Smooth muscle cell (in vitro differentiated cells): ENCODE data around the gene SLC41A3. TPM values are rescaled to one million over a fixed set of nuclear protein-coding genes. Genes with fewer than 3 reads are reported as not detected.
"Not testable (repeated sequence)": the region's sequence is repeated elsewhere in the genome, so short reads cannot be mapped to it uniquely, and the experiment has no call there.

Source experiments
- DNase-seq: peaks from one replicate; lab custom pipeline; 2025; ENCODE audit not compliant: unreplicated experiment; lab: John Stamatoyannopoulos, UW
- H2AFZ ChIP-seq: fragments of 200-600 bp; sonication (generic); 2 replicates; pipeline ENCODE4 v1.6.0; 2016; ENCODE audit warnings: antibody characterized with exemption, low read depth, mild to moderate bottlenecking
- H3F3A ChIP-seq: fragments of 200-600 bp; sonication (generic); 2 replicates; pipeline ENCODE4 v1.6.0; 2017; ENCODE audit warnings: antibody characterized with exemption, low read depth
- H3K27ac ChIP-seq: fragments of 200-600 bp; sonication (generic); 2 replicates; pipeline ENCODE4 v1.5.1; 2016; ENCODE audit warnings: low read depth, mild to moderate bottlenecking
- H3K27me3 ChIP-seq: fragments of 200-600 bp; sonication (generic); 2 replicates; pipeline ENCODE4 v1.6.1; 2016; ENCODE audit warnings: low read depth, mild to moderate bottlenecking
- H3K36me3 ChIP-seq: fragments of 200-600 bp; sonication (generic); 2 replicates; pipeline ENCODE4 v1.5.1; 2016; ENCODE audit warnings: low read depth
- H3K4me1 ChIP-seq: fragments of 200-600 bp; sonication (generic); 2 replicates; pipeline ENCODE4 v1.5.1; 2016; ENCODE audit warnings: low read depth
- H3K4me2 ChIP-seq: fragments of 200-600 bp; sonication (generic); 2 replicates; pipeline ENCODE4 v1.6.0; 2016; ENCODE audit warnings: mild to moderate bottlenecking
- H3K4me3 ChIP-seq: fragments of 200-600 bp; sonication (generic); 2 replicates; pipeline ENCODE4 v1.5.1; 2016; ENCODE audit warnings: mild to moderate bottlenecking
- H3K79me2 ChIP-seq: fragments of 200-600 bp; sonication (generic); 2 replicates; pipeline ENCODE4 v1.6.0; 2016; ENCODE audit warnings: low read depth, mild to moderate bottlenecking
- H3K9ac ChIP-seq: fragments of 200-600 bp; sonication (generic); 2 replicates; pipeline ENCODE4 v1.6.0; 2016; ENCODE audit warnings: low read depth
- H3K9me3 ChIP-seq: fragments of 200-600 bp; sonication (generic); replicated peaks from 2 replicates; pipeline ENCODE4 v1.5.1; 2016; ENCODE audit warnings: low read depth
- H4K20me1 ChIP-seq: fragments of 200-600 bp; sonication (generic); 2 replicates; pipeline ENCODE4 v1.6.0; 2016; ENCODE audit warnings: low read depth
- CTCF ChIP-seq: fragments of 200-600 bp; sonication (generic); IDR thresholded peaks from 2 replicates; pipeline ENCODE4 v1.5.1; 2017; ENCODE audit warnings: borderline replicate concordance, mild to moderate bottlenecking, antibody characterized with exemption; ENCODE audit not compliant: insufficient read depth, poor library complexity, severe bottlenecking
- WGBS: methylation state at CpG from one replicate; pipeline ENCODE4 v1.1.7; 2016; ENCODE audit warnings: low lambda C conversion rate; 5-methylcytosine and 5-hydroxymethylcytosine counted together
- polyA plus RNA-seq: library from polyadenylated mRNA; unstranded; fragments of >200 nt; fragmentation: Nextera tagmentation; extraction: Ambion mirVana; gene quantifications from 2 replicates; pipeline ENCODE4 v1.2.1, GENCODE V29; 2016
- total RNA-seq: library from RNA; depleted of rRNA; stranded (reverse); fragments of >200 nt; gene quantifications from 2 replicates; pipeline ENCODE4 v1.2.3, GENCODE V29; 2014

The SLC41A3 gene
- total and polyA plus RNA-seq, 2 experiments from 2014 or later, result 20.7 to 23.9 TPM

DNA sequence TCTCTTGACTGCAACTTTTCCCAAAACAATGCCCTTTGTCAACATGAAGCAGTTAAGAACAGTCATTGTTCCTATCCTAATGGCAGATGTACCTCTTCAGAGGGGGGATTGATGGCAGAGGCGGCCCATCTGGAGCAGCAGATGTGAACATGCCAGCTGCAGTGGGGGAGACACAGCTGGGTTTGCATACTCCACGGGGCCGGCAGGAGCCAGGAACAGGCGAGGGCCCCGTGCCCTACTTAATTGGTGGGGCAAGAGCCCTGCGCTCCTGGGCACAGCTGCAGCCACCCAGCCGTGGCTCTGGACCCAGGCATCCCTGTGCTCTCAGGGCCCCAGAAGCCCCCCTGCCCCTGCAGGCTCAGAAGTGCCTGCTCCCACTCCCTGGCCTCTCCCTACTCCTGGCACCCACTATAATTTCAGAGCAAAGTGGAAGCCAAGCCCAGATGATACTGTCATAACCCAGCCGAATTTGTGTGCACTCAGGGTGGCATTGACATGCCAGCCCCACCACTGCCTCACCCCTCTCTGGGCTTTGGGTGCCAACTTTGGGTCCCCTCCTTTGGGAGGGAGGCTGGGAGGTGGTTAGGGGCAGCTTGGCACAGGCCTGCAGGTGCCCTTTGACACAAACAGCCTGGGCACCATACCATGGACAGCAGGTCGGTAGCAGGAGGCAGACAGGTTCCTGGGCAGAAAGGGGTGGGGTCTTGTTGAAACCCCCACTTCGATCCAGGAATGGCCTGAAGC lies 80.3 kb downstream of the SLC41A3 start:
- Histone ChIP-seq H3K9me3 (no peaks in the 10 kb centered on the region), H3F3A (no peaks in the 10 kb centered on the region), H3K27me3 (no peaks in the 10 kb centered on the region), H4K20me1 (no peaks in the 10 kb centered on the region), H3K4me1 (no peaks in the 10 kb centered on the region), H3K4me3 (no peak overlapping the region), H3K79me2 (no peaks in the 10 kb centered on the region), H3K27ac (no peak overlapping the region), H3K36me3 (no peaks in the 10 kb centered on the region), H2AFZ (no peak overlapping the region), H3K9ac (no peak overlapping the region), H3K4me2 (no peak overlapping the region)
- no peak for DNase-seq
- TF ChIP-seq CTCF, result no peak
- WGBS, result 89% methylated on average over 9 of the region's 10 CpGs

DNA sequence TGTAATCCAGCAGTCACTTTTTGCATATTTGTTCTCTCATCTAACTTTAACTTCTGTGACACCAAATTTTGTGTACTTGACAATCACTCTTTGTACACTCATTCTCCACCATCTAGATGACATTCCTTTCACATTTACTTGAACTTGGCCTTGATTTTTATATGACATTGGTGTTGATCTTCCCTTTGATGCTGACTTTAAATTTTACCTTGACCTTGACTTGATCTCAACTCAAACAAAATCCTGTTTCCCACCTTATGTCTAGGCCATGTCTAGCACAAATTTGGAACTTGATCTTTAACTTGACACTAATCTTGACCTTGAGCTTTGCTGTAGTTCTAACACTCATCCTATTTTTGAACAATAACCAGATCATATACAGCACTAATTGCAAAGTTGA lies 81.7 kb downstream of the SLC41A3 start:
- no peak overlapping the region for H2AFZ ChIP-seq
- no peaks in the 10 kb centered on the region for H3K36me3 ChIP-seq
- no peak overlapping the region for H3K9ac ChIP-seq
- peaks cover 3% of the 10 kb centered on the region for H3K9me3 ChIP-seq
- H4K20me1 ChIP-seq, result no peaks in the 10 kb centered on the region
- no peak for DNase-seq
- H3F3A ChIP-seq, result no peaks in the 10 kb centered on the region
- H3K27ac ChIP-seq, result no peak overlapping the region
- no peak overlapping the region for H3K4me3 ChIP-seq
- H3K4me1 ChIP-seq, result no peaks in the 10 kb centered on the region
- no peaks in the 10 kb centered on the region for H3K79me2 ChIP-seq
- no peaks in the 10 kb centered on the region for H3K27me3 ChIP-seq
- TF ChIP-seq CTCF, result no peak
- no peak overlapping the region for H3K4me2 ChIP-seq

- WGBS, result 92% methylated on average over 4 of the region's 4 CpGs
- not testable (repeated sequence) for H3K27me3 ChIP-seq, H3F3A ChIP-seq, H3K9me3 ChIP-seq, H4K20me1 ChIP-seq, H3K4me1 ChIP-seq, H2AFZ ChIP-seq, H3K4me2 ChIP-seq, H3K36me3 ChIP-seq, DNase-seq, H3K27ac ChIP-seq, H3K4me3 ChIP-seq, H3K9ac ChIP-seq, H3K79me2 ChIP-seq
Measured at GRCh38 chr3:125996751-125997150, 87.2 kb downstream of the SLC41A3 start.

GRCh38 chr3:125990253-125990970 lies 93.5 kb downstream of the SLC41A3 start:
- 3% methylated on average over 49 of the region's 52 CpGs for WGBS
- Histone ChIP-seq H3K27me3 (no peaks in the 10 kb centered on the region), H3F3A (peaks cover 4% of the 10 kb centered on the region), H3K36me3 (no peaks in the 10 kb centered on the region), H3K9ac (peak overlapping the region; percentile 73), H3K9me3 (no peaks in the 10 kb centered on the region), H2AFZ (peak overlapping the region; percentile 95), H4K20me1 (no peaks in the 10 kb centered on the region), H3K4me3 (peak overlapping the region; percentile 74), H3K79me2 (no peaks in the 10 kb centered on the region), H3K27ac (peak overlapping the region; percentile 14), H3K4me1 (peaks cover 8% of the 10 kb centered on the region), H3K4me2 (peak overlapping the region; percentile 96)
- no peak for TF ChIP-seq CTCF
- peak; percentile 51 for DNase-seq

DNA sequence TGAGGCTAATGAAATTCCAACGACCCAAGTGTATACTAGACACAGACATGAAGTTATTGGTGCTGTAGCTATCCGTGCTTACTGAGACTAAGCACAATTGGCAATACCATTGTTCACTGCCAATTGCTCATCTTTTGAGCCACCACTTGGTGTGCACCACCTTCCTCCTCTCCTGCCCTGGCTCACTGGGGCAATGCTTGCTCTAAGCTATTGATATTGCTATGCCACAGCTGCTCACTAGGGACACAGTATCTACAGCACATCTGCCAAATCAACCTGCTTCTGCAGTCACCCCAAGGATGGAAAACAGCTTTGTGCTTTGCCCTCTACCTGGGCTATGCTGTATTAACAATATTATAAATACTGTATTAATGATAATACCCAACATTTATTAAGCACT lies 99.0 kb downstream of the SLC41A3 start:
- not testable (repeated sequence) for H3K4me3 ChIP-seq
- WGBS, result 85% methylated on average over 2 of the region's 2 CpGs

GRCh38 chr3:125977104-125977503 lies 106.8 kb downstream of the SLC41A3 start:
- WGBS, result 80% methylated on average over 4 of the region's 7 CpGs
- not testable (repeated sequence) for DNase-seq, H3K4me2 ChIP-seq, H3K36me3 ChIP-seq, H3F3A ChIP-seq, H3K79me2 ChIP-seq, H2AFZ ChIP-seq, H3K27ac ChIP-seq, H4K20me1 ChIP-seq, H3K27me3 ChIP-seq, H3K4me1 ChIP-seq, H3K9ac ChIP-seq, H3K4me3 ChIP-seq, H3K9me3 ChIP-seq

More for the DNA sequence above, 99.0 kb downstream of the SLC41A3 start:
- H3K79me2 ChIP-seq, H4K20me1 ChIP-seq, H3K4me1 ChIP-seq, H3K36me3 ChIP-seq, H3K9ac ChIP-seq, DNase-seq, H3K27ac ChIP-seq, H3K9me3 ChIP-seq, H3F3A ChIP-seq, H3K4me2 ChIP-seq, H2AFZ ChIP-seq, H3K27me3 ChIP-seq: not testable (repeated sequence)
